GM21619 (cell line): Measurements from ENCODE around the gene LIMS1.
"Not testable (repeated sequence)": the region's sequence is repeated elsewhere in the genome, so short reads cannot be mapped to it uniquely, and the experiment has no call there.

Source experiments
- ATAC-seq: cut with Tn5 transposase; IDR thresholded peaks from one replicate; pipeline ENCODE4 v1.9.1; 2021; ENCODE audit not compliant: unreplicated experiment

The LIMS1 gene

GRCh38 chr2:108533832-108534583 lies at the start of gene LIMS1:
LIMS1 (plus strand) TSS chr2:108534470; CDS start chr2:108534563, 93 bp downstream.
- peak; percentile 89 for ATAC-seq

GRCh38 chr2:108485253-108485652 lies 49.0 kb upstream of the LIMS1 start:
- no peak for ATAC-seq

- no peak for ATAC-seq
These were observed 43.7 kb upstream of the LIMS1 start for GRCh38 chr2:108490506-108491122.

- ATAC-seq, result no peak
These were observed 42.4 kb upstream of the LIMS1 start for GRCh38 chr2:108491848-108492247.

GRCh38 chr2:108492364-108492763 lies 41.9 kb upstream of the LIMS1 start:
- ATAC-seq, result no peak

GRCh38 chr2:108496167-108496566 lies 38.1 kb upstream of the LIMS1 start:
- ATAC-seq, result not testable (repeated sequence)

GRCh38 chr2:108507620-108508019 lies 26.6 kb upstream of the LIMS1 start:
- not testable (repeated sequence) for ATAC-seq

GRCh38 chr2:108512431-108512830 lies 21.8 kb upstream of the LIMS1 start:
- ATAC-seq, result not testable (repeated sequence)

GRCh38 chr2:108514478-108514877 lies 19.8 kb upstream of the LIMS1 start:
- not testable (repeated sequence) for ATAC-seq

GRCh38 chr2:108524688-108525087 lies 9.6 kb upstream of the LIMS1 start:
- not testable (repeated sequence) for ATAC-seq

GRCh38 chr2:108525258-108525657 lies 9.0 kb upstream of the LIMS1 start:
- not testable (repeated sequence) for ATAC-seq

GRCh38 chr2:108531674-108532055 lies 2.6 kb upstream of the LIMS1 start:
- no peak for ATAC-seq

- peak; percentile 24 for ATAC-seq
These were observed 500 bp downstream of the LIMS1 start for GRCh38 chr2:108534584-108535356.

- ATAC-seq, result no peak
These were observed 1.0 kb downstream of the LIMS1 start for GRCh38 chr2:108535357-108535631.

- ATAC-seq, result no peak
These were observed 2.0 kb downstream of the LIMS1 start for GRCh38 chr2:108536133-108536780.

- ATAC-seq, result no peak
These were observed 2.6 kb downstream of the LIMS1 start for GRCh38 chr2:108536911-108537310.

- no peak for ATAC-seq
These were observed 3.8 kb downstream of the LIMS1 start for GRCh38 chr2:108538000-108538625.

GRCh38 chr2:108541451-108541850 lies 7.2 kb downstream of the LIMS1 start:
- no peak for ATAC-seq

GRCh38 chr2:108542071-108542470 lies 7.8 kb downstream of the LIMS1 start:
- no peak for ATAC-seq

GRCh38 chr2:108547606-108548005 lies 13.3 kb downstream of the LIMS1 start:
- no peak for ATAC-seq
